Heart left ventricle (tissue), 13 donors: ENCODE data around the gene PPCDC.

ENCODE experiments used
- CTCF ChIP-seq, 12 donors: fragments of 200-600 bp; sonication (generic) in 4 of 12; IDR thresholded peaks; one replicate each; pipeline versions ENCODE4 v1.5.0 to v1.8.0; 2018 to 2022; ENCODE audit warnings: antibody characterized with exemption in 12 of 12, mild to moderate bottlenecking in 5 of 12
- POLR2A ChIP-seq, 2 donors: fragments of 450-650 bp; IDR thresholded peaks; one replicate each; pipeline ENCODE4 v1.6.1; 2017; ENCODE audit warnings: antibody characterized with exemption in 2 of 2, mild to moderate bottlenecking in 2 of 2, moderate library complexity in 2 of 2
- donor health status: ischemic (EF 13 %, LVEDD 7.1; RV severe dilation, severe dysfunction).
- donor health status: DM: no; HTN: yes; CAD: no.
- donor health status: DM: no; HTN: no; CAD: no.
- donor health status: ischemic (EF 25% LVEDD 6.9; RV normal size, moderate dysfunction).
- donor health status: ischemic (EF 25% LVEDD 5.7; RV mildly dilated, moderate dysfunction).
- donor health status: ischemic (EF 35%, LVEDD 5.7; RV mildly dilated, moderate dysfunction).
- donor health status: nonischemic (EF 11% LVEDD 7.7; RV severe dilation, severe dysfunction).
- donor health status: DM: yes; HTN: yes; CAD: no.
- donor health status: PGD.
- donor health status: ischemic (EF 29% LVEDD 5.4; RV normal size, mild dysfunction).
- donor health status: nonischemic (EF 23%, LVEDD 6.1; RV moderate dilation, normal function).

- TF ChIP-seq CTCF (IDR thresholded peaks at IDR 0.05) = no peak
- TF ChIP-seq POLR2A (IDR thresholded peaks at IDR 0.05) = no peak
These were observed 43.9 kb downstream of the PPCDC start for GRCh38 chr15:75067123-75067830.
